H1 (cell line): Measurements from ENCODE around the gene RNF151. TPM values are rescaled to one million over a fixed set of nuclear protein-coding genes. Genes with fewer than 3 reads are reported as not detected.
"Not testable (repeated sequence)": the region's sequence is repeated elsewhere in the genome, so short reads cannot be mapped to it uniquely, and the experiment has no call there.

Source experiments
- CTCF ChIA-PET: fragments of 300-600 bp; sonication (Branson Sonifier 250); formaldehyde crosslinking; loops from one replicate; lab custom pipeline; 2021; ENCODE audit not compliant: partially characterized antibody; lab: Charles Lee
- POLR2A ChIA-PET: fragments of 300-600 bp; sonication (Branson Sonifier 250); formaldehyde crosslinking; loops from one replicate; lab custom pipeline; 2021; ENCODE audit warnings: inconsistent platforms; ENCODE audit not compliant: partially characterized antibody; lab: Charles Lee
- DNase-seq, 2 experiments: peaks; one replicate each; pipeline versions ENCODE4 v3.0.0 to v3.0.0-alpha.2; 2010 to 2022; ENCODE audit warnings: low spot score in 2 of 2, low read depth in 1 of 2, mixed read lengths in 1 of 2
- FAIRE-seq: peaks from 2 replicates; lab custom pipeline; 2011; peaks lifted over from hg19 to GRCh38; lab: Jason Lieb, UNC
- H2AFZ ChIP-seq: 2 replicates; pipeline ENCODE4 v1.8.1; 2012; ENCODE audit warnings: low read length, inconsistent platforms
- H2AK5ac ChIP-seq: 2 replicates; pipeline ENCODE4 v1.6.1; 2013; ENCODE audit warnings: low read depth, low read length
- H2BK120ac ChIP-seq: replicated peaks from 2 replicates; pipeline ENCODE3; 2013; ENCODE audit warnings: low read depth, low read length, inconsistent platforms
- H2BK12ac ChIP-seq: 2 replicates; pipeline ENCODE4 v1.6.1; 2013; ENCODE audit warnings: low read depth, low read length
- H2BK15ac ChIP-seq: 2 replicates; pipeline ENCODE4 v1.6.1; 2013; ENCODE audit warnings: low read length
- H2BK20ac ChIP-seq: 2 replicates; pipeline ENCODE4 v1.6.1; 2013; ENCODE audit warnings: low read length
- H2BK5ac ChIP-seq: 2 replicates; pipeline ENCODE4 v1.6.1; 2013; ENCODE audit warnings: low read depth, low read length
- H3K14ac ChIP-seq: 2 replicates; pipeline ENCODE4 v1.6.1; 2013; ENCODE audit warnings: inconsistent platforms; ENCODE audit not compliant: insufficient read length
- H3K18ac ChIP-seq: 2 replicates; pipeline ENCODE4 v1.6.1; 2013; ENCODE audit warnings: low read length; ENCODE audit errors: extremely low read depth
- H3K23ac ChIP-seq: 2 replicates; pipeline ENCODE4 v1.6.1; 2013; ENCODE audit warnings: inconsistent platforms; ENCODE audit not compliant: insufficient read length
- H3K23me2 ChIP-seq: 2 replicates; pipeline ENCODE4 v1.6.1; 2013; ENCODE audit warnings: low read depth, low read length
- H3K27ac ChIP-seq: 2 replicates; pipeline ENCODE4 v1.6.1; 2011; ENCODE audit warnings: low read depth, low read length, inconsistent platforms
- H3K27me3 ChIP-seq, 4 experiments: replicated peaks in 1 of 4; 1 replicate in 1 of 4; 2 replicates in 3 of 4; pipeline versions ENCODE4 v1.6.1 to v1.8.1; 2011 to 2013; ENCODE audit warnings: low read length in 3 of 4, mild to moderate bottlenecking in 3 of 4, inconsistent platforms in 2 of 4, mixed read lengths in 2 of 4, moderate library complexity in 1 of 4; ENCODE audit not compliant: control insufficient read depth in 3 of 4, insufficient read depth in 3 of 4; ENCODE audit errors: extremely low read depth in 1 of 4
- H3K36me3 ChIP-seq, 4 experiments: 2 replicates each; pipeline versions ENCODE4 v1.6.1 to v1.8.1; 2011 to 2013; ENCODE audit warnings: mild to moderate bottlenecking in 4 of 4, low read length in 3 of 4, moderate library complexity in 2 of 4, control low read depth in 1 of 4, inconsistent platforms in 1 of 4; ENCODE audit not compliant: insufficient read depth in 4 of 4, control insufficient read depth in 2 of 4
- H3K4ac ChIP-seq: replicated peaks from 2 replicates; pipeline ENCODE3; 2013; ENCODE audit warnings: low read length, low read depth, mixed read lengths, inconsistent platforms; ENCODE audit not compliant: insufficient read length
- H3K4me1 ChIP-seq, 4 experiments: replicated peaks in 1 of 4; 1 replicate in 1 of 4; 2 replicates in 3 of 4; pipeline versions ENCODE4 v1.6.1 to v1.8.1; 2011 to 2013; ENCODE audit warnings: low read length in 3 of 4, inconsistent platforms in 2 of 4, mixed read lengths in 1 of 4; ENCODE audit not compliant: insufficient read depth in 4 of 4, control insufficient read depth in 3 of 4
- H3K4me2 ChIP-seq, 2 experiments: 2 replicates each; pipeline versions ENCODE4 v1.6.1 to v1.8.1; 2011 to 2013; ENCODE audit warnings: low read depth in 2 of 2, low read length in 2 of 2, control low read depth in 1 of 2, inconsistent platforms in 1 of 2, mild to moderate bottlenecking in 1 of 2; ENCODE audit not compliant: insufficient read depth in 1 of 2
- H3K4me3 ChIP-seq, 4 experiments: fragments of 200-600, 300-600 bp in 1 of 4; sonication (generic), shearing (Covaris generic), sonication (Bioruptor Twin) in 1 of 4; 2 replicates each; pipeline versions ENCODE4 v1.5.1 to v1.8.1; 2011 to 2016; ENCODE audit warnings: low read length in 4 of 4, low read depth in 3 of 4, control low read depth in 2 of 4, inconsistent platforms in 2 of 4, mild to moderate bottlenecking in 2 of 4, mixed read lengths in 1 of 4, moderate library complexity in 1 of 4; ENCODE audit not compliant: insufficient read depth in 2 of 4; ENCODE audit errors: extremely low read depth in 1 of 4
- H3K56ac ChIP-seq: replicated peaks from 2 replicates; pipeline ENCODE3; 2013; ENCODE audit warnings: low read depth, mild to moderate bottlenecking, mixed read lengths, low read length, inconsistent platforms; ENCODE audit not compliant: insufficient read length
- H3K79me1 ChIP-seq: 2 replicates; pipeline ENCODE4 v1.6.1; 2013; ENCODE audit warnings: low read depth, low read length, control low read depth
- H3K79me2 ChIP-seq, 2 experiments: 2 replicates each; pipeline versions ENCODE4 v1.6.1 to v1.8.1; 2012 to 2013; ENCODE audit warnings: low read length in 2 of 2, mild to moderate bottlenecking in 2 of 2, inconsistent platforms in 1 of 2; ENCODE audit not compliant: insufficient read depth in 2 of 2, control insufficient read depth in 1 of 2
- H3K9ac ChIP-seq, 4 experiments: replicated peaks in 1 of 4; 1 replicate in 1 of 4; 2 replicates in 3 of 4; pipeline versions ENCODE4 v1.6.1 to v1.8.1; 2011 to 2013; ENCODE audit warnings: low read depth in 3 of 4, low read length in 3 of 4, control low read depth in 2 of 4, mild to moderate bottlenecking in 2 of 4, moderate library complexity in 2 of 4, inconsistent platforms in 1 of 4; ENCODE audit errors: extremely low read depth in 1 of 4
- H3K9me3 ChIP-seq, 2 experiments: 2 replicates each; pipeline versions ENCODE4 v1.6.1 to v1.8.1; 2012 to 2013; ENCODE audit warnings: mild to moderate bottlenecking in 2 of 2, moderate library complexity in 2 of 2, control low read depth in 1 of 2, inconsistent platforms in 1 of 2, low read depth in 1 of 2, low read length in 1 of 2, mixed read lengths in 1 of 2; ENCODE audit not compliant: insufficient read depth in 2 of 2
- H4K20me1 ChIP-seq, 2 experiments: replicated peaks in 1 of 2; 2 replicates each; pipeline versions ENCODE3 to v1.8.1; 2011 to 2013; ENCODE audit warnings: inconsistent platforms in 2 of 2, low read length in 2 of 2, mild to moderate bottlenecking in 1 of 2; ENCODE audit not compliant: insufficient read depth in 2 of 2, control insufficient read depth in 1 of 2
- H4K5ac ChIP-seq: 2 replicates; pipeline ENCODE4 v1.6.1; 2013; ENCODE audit warnings: low read length, low read depth, mixed read lengths, inconsistent platforms; ENCODE audit not compliant: insufficient read length
- H4K8ac ChIP-seq: 2 replicates; pipeline ENCODE4 v1.8.0; 2013; ENCODE audit warnings: mild to moderate bottlenecking, moderate library complexity, low read length, inconsistent platforms; ENCODE audit not compliant: insufficient read depth; ENCODE audit errors: extremely low read depth
- H4K91ac ChIP-seq: replicated peaks from 2 replicates; pipeline ENCODE3; 2013; ENCODE audit warnings: low read length, mixed read lengths, inconsistent platforms; ENCODE audit not compliant: insufficient read length
- WGBS, 2 experiments: shearing (Covaris generic) in 1 of 2; methylation state at CpG; one replicate each; pipeline versions ENCODE4 v1.1.6 to v1.1.7; 2013 to 2015; ENCODE audit warnings: low lambda C conversion rate in 2 of 2, mixed read lengths in 2 of 2, inconsistent platforms in 1 of 2, low coverage in 1 of 2, missing lambda C conversion rate in 1 of 2; ENCODE audit not compliant: insufficient replicate concordance in 2 of 2, insufficient coverage in 1 of 2, insufficient read length in 1 of 2; ENCODE audit errors: extremely low coverage in 1 of 2, missing lambda C conversion rate in 1 of 2; 5-methylcytosine and 5-hydroxymethylcytosine counted together
- polyA plus RNA-seq, 7 experiments: library from polyadenylated mRNA; depleted of rRNA in 3 of 7; stranded (reverse) in 5 of 7; unstranded in 2 of 7; fragments of >200 nt in 5 of 7; fragments of 200-250 nt in 2 of 7; gene quantifications; 1 replicate in 5 of 7; 2 replicates in 1 of 7; 4 replicates in 1 of 7; pipeline versions ENCODE4 v1.2.1 to v1.2.3, GENCODE V29; 2011 to 2013; ENCODE audit warnings: missing spikeins in 2 of 7, mixed read lengths in 2 of 7
- total RNA-seq: library from RNA; stranded (reverse); fragmentation: NEBNext Ultra II Directional; extraction: Animal tissue kit (Norgen Biotek cat#: 25700); gene quantifications from 2 replicates; pipeline ENCODE4 v1.2.1, GENCODE V29; 2021

The RNF151 gene
- total and polyA plus RNA-seq, 2 of the 8 experiments (the other 6 are each of a cell fraction or from before 2014, with no cell fraction given) = not detected

DNA sequence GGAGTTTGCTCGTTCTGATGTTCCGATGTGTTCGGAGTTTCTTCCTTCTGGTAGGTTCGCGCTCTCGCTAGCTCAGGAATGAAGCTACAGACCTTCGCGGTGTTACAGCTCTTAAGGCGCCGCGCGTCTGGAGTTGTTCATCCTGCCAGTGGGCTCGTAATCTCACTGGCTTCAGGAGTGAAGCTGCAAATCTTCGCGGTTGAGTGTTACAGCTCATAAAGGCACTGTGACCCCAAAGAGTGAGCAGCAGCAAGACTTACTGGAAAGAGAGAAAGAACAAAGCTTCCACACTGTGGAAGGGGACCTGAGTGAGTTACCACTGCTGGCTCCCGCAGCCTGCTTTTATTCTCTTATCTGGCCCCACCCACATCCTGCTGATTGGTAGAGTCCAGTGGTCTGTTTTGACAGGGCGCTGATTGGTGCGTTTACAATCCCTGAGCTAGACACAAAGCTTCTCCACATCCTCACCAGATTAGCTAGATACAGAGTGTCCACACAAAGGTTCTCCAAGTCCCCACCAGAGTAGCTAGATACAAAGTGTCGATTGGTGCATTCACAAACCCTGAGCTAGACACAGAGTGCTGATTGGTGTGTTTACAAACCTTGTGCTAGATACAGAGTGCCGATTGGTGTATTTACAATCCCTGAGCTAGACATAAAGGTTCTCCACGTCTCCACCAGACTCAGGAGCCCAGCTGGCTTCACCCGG, 9.1 kb upstream of the RNF151 start:
- FAIRE-seq, H3K56ac ChIP-seq, H3K27me3 ChIP-seq, H4K91ac ChIP-seq, DNase-seq, H3K14ac ChIP-seq, H2BK15ac ChIP-seq, H3K4me3 ChIP-seq, H3K9me3 ChIP-seq, H4K20me1 ChIP-seq, H2BK5ac ChIP-seq, H3K79me2 ChIP-seq, H3K27ac ChIP-seq, H2AK5ac ChIP-seq, H2BK120ac ChIP-seq, H4K5ac ChIP-seq, H3K4ac ChIP-seq, H3K4me2 ChIP-seq, H3K9ac ChIP-seq, H2BK12ac ChIP-seq, H3K4me1 ChIP-seq, H3K79me1 ChIP-seq, H2AFZ ChIP-seq, H2BK20ac ChIP-seq, H3K18ac ChIP-seq, H3K23ac ChIP-seq, H4K8ac ChIP-seq, H3K23me2 ChIP-seq: not testable (repeated sequence)
- WGBS, 2 experiments = 91% methylated on average over 20 of the region's 22 CpGs; no CpG with 5 or more reads in 1 of the 2 experiments
- H3K36me3 ChIP-seq = peaks cover 7 to 18% (median 14%) of the 10 kb centered on the region in 4 experiments
- POLR2A ChIA-PET = interaction anchor here (1.3 to 19.8 kb wide), 5 partner anchors 9 to 187 kb away, joined by 4 to 736 read pairs (median 105); partner anchors contain the start of genes GFER, MSRB1, NME3 and NOXO1
- CTCF ChIA-PET = interaction anchor here (1.1 to 1.8 kb wide), 3 partner anchors 13 to 21 kb away, joined by 3 to 8 read pairs (median 4); partner anchors contain the start of gene TBL3
